RWPE1 (cell line): ENCODE measurements around the gene IPO5.
"Not testable (repeated sequence)": the region's sequence is repeated elsewhere in the genome, so short reads cannot be mapped to it uniquely, and the experiment has no call there.

Source experiments
- CTCF ChIA-PET: fragments of 350-600 bp; sonication (Branson Sonifier 250); formaldehyde crosslinking; extraction: SDS; loops from one replicate; lab custom pipeline; 2021; lab: Yijun Ruan, JAX
- POLR2A ChIA-PET: fragments of 400-600 bp; formaldehyde crosslinking; extraction: SDS; loops from one replicate; lab custom pipeline; 2020; ENCODE audit warnings: antibody characterized with exemption; ENCODE audit not compliant: low non-redundant PET; lab: Yijun Ruan, JAX
- DNase-seq: peaks from one replicate; pipeline ENCODE4 v3.0.0; 2012; ENCODE audit warnings: low spot score
- H3K27ac ChIP-seq: fragments of 450-650 bp; 2 replicates; pipeline ENCODE4 v1.5.1; 2017
- TF ChIP-seq, protein P1 (sequence below): fragments of 450-650 bp; conservative IDR thresholded peaks from 2 replicates; pipeline ENCODE4 v1.5.1; 2017; ENCODE audit warnings: low read depth, mild to moderate bottlenecking

IPO5 gene

DNA sequence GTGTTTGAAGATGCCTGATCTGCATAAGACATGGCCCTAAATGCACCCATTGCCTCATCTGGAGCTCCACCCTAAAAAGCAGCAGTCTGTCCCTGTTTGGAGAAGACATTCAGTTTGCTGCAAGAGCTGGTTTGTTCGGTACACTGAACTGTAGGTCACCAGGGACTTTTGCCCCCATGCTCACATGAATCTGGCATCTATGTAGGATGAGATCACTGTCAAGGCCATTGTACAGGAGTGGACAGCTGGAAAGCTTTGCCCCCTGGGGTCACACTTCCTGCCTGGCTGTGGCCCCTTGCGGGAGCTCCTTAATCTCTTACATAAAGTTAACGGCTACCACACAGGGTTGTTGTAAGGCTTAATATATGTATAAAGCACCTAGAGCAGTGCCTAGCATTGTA, 73.0 kb downstream of the IPO5 start:
- ChIA-PET CTCF (interaction anchor here (0.6 kb wide), 1 partner anchor 278 kb away, joined by 4 read pairs; no protein-coding TSS in a partner anchor), POLR2A (no interaction called here)
- no peak for DNase-seq
- no peak overlapping the region for H3K27ac ChIP-seq
- TF ChIP-seq, protein P1, sequence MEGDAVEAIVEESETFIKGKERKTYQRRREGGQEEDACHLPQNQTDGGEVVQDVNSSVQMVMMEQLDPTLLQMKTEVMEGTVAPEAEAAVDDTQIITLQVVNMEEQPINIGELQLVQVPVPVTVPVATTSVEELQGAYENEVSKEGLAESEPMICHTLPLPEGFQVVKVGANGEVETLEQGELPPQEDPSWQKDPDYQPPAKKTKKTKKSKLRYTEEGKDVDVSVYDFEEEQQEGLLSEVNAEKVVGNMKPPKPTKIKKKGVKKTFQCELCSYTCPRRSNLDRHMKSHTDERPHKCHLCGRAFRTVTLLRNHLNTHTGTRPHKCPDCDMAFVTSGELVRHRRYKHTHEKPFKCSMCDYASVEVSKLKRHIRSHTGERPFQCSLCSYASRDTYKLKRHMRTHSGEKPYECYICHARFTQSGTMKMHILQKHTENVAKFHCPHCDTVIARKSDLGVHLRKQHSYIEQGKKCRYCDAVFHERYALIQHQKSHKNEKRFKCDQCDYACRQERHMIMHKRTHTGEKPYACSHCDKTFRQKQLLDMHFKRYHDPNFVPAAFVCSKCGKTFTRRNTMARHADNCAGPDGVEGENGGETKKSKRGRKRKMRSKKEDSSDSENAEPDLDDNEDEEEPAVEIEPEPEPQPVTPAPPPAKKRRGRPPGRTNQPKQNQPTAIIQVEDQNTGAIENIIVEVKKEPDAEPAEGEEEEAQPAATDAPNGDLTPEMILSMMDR = no peak

DNA sequence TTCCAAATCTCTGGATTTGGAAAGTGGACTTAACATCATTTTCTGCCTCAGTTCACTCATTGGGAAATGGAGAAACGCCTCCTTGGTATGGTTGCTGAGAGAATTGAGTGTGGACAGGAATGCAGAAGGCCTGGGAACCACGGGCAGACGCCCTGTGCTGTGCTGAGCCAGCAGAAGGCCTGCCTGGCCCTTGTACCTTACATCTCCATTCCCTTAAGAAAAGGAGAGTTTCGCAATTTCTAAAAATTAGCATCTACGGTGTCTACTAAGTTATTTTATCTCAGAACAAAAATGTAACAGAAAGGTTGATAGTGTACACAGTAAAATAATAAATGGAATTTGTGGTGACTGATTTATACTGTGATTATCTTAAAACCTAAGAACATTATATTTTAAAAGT, 78.7 kb downstream of the IPO5 start:
- CTCF ChIA-PET = no interaction called here

DNA sequence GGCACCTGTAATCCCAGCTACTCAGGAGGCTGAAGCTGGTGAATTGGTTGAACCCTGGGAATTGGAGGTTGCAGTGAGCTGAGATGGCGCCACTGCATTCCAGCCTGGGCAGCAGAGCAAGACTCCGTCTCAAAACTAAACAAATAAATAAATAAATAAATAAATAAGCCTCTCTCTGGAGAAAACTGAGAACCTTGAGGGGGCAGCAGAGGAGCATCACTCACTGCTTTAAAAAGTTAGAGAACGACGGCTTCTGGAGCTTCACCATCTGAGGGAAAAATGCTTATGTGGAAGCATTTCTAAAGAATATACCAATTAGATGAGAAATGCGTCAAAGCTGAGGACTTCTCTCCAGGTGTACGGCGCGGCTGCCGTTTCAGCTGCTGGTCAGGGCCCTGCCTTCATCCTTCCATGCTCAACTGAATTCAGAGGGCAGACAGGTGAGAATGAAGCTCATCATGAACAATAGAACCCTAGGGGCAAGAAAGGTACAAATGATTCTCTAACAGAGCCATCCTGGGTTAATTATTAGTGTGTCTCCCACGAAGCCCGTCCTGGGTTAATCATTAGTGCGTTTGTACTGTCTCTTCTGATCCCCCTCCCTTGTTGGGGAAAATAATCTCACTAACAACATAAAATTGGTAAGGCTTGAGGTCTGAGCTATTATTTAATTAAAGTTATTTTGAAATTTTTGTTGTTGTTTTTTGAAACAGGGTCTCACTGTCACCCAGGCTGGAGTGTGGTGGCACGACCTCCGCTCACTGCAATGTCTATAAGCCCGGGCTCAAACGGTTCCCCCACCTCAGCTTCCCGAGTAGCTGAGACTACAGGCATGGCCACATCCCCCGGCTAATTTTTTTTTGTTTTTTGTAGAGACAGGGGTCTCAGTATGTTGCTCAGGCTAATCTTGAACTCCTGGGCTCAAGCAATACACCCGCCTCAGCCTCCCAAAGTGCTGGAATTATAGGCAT, 80.1 kb downstream of the IPO5 start:
- peak; percentile 18 for DNase-seq
- POLR2A ChIA-PET = interaction anchor here (0.6 kb wide), 1 partner anchor 279 kb away, joined by 3 read pairs; no protein-coding TSS in a partner anchor
- no peak overlapping the region for H3K27ac ChIP-seq
- TF ChIP-seq, protein P1 = no peak
- CTCF ChIA-PET = interaction anchor here (0.6 to 1.5 kb wide), 8 partner anchors 9 to 647 kb away, joined by 3 to 7 read pairs (median 4); no protein-coding TSS in a partner anchor

More for the DNA sequence above, 78.7 kb downstream of the IPO5 start:
- no peak for DNase-seq
- POLR2A ChIA-PET = no interaction called here
- TF ChIP-seq, protein P1 = no peak
- H3K27ac ChIP-seq = no peak overlapping the region

DNA sequence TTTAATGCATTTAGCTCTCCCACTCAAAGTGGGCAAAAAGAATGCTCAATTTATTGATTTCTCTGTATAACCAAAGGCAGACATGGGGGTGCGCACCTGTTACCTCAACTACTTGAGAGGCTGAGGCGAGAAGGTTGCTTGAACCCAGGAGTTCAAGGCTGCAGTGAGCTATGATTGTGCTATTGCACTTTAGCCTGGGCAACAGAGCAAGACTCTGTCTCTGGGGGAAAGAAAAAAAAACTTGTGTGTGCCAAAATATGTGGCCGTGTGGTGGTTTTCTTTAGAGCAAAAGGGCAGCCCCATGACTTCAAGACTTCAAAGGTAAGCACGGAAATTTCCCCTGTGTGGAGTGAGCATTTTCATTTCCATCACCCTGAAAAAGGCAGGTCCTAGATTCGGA, 81.9 kb downstream of the IPO5 start:
- POLR2A ChIA-PET = no interaction called here

DNA sequence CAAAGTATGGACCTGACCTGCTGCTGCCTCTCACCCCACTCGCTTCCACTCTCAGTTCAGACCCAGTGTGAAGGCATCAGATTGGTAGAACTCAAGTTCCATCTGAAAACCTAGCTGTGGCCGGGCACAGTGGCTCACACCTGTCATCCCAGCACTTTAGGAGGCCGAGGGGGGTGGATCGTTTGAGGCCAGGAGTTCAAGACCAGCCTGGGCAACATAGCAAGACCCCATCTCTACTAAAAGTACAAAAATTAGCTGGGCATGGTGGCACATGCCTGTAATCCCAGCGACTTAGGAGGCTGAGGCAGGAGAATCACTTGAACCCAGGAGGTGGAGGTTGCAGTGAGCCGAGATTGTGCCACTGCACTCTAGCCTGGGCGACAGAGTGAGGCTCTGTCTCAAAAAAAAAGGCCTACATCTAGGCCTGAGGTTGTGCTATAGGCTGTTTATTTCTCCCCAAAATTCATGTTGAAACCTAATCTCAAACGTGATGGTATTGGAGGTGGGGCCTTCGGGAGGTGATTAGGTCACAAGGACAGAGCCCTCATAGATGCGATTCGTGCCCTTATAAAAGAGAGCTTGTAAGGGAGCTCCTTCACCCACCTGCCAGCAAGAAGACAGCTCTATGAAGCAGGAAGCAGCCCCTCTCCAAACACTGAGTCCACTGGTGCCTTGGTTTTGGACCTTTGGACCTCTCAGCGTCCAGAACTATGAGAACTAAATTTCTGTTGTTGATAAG, 83.3 kb downstream of the IPO5 start:
- POLR2A ChIA-PET, CTCF ChIA-PET, DNase-seq, H3K27ac ChIP-seq: not testable (repeated sequence)

More for the DNA sequence above, 81.9 kb downstream of the IPO5 start:
- TF ChIP-seq, protein P1 = no peak
- no peak for DNase-seq
- CTCF ChIA-PET = interaction anchor here (0.6 kb wide), 1 partner anchor 80 kb away, joined by 3 read pairs; no protein-coding TSS in a partner anchor
- no peak overlapping the region for H3K27ac ChIP-seq

DNA sequence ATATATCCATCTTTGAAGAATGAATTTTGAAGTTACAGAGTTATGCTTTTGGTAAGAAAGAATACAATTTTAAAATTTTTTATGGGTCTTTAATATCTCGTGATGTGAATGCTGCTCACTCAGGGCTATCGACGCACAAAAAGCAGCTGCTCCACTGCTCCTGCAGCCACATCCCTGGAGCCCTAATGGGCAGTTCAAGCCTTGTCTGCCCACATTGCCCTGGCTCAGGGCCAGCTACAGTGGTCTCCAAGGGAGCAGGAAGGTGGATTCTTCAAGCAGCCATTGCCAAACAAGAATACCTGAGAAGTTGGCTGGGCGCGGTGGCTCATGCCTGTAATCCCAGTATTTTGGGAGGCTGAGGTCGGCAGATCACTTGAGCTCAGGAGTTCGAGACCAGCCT, 85.8 kb downstream of the IPO5 start:
- TF ChIP-seq, protein P1 = no peak
- ChIA-PET POLR2A (interaction anchor here (0.6 kb wide), 1 partner anchor 216 kb away, joined by 3 read pairs; no protein-coding TSS in a partner anchor), CTCF (no interaction called here)

More for the DNA sequence above, 85.8 kb downstream of the IPO5 start:
- no peak overlapping the region for H3K27ac ChIP-seq
- no peak for DNase-seq
